Subcutaneous abdominal adipose tissue (tissue), 5 donors: ENCODE data around the gene CCDC187.

ENCODE experiments used
- H3K27ac ChIP-seq: one replicate; pipeline ENCODE4 v1.7.0; 2013; ENCODE audit warnings: low read depth, mild to moderate bottlenecking, inconsistent platforms, low read length, moderate library complexity
- H3K27me3 ChIP-seq, 5 donors: one replicate each; pipeline ENCODE4 v1.7.0; 2013; ENCODE audit warnings: low read length in 5 of 5, inconsistent platforms in 1 of 5; ENCODE audit not compliant: control insufficient read depth in 5 of 5, insufficient read depth in 4 of 5
- H3K36me3 ChIP-seq, 5 donors: one replicate each; pipeline ENCODE4 v1.7.0; 2013; ENCODE audit warnings: low read length in 5 of 5; ENCODE audit not compliant: control insufficient read depth in 5 of 5, insufficient read depth in 5 of 5
- H3K4me1 ChIP-seq, 5 donors: one replicate each; pipeline ENCODE4 v1.7.0; 2013; ENCODE audit warnings: low read length in 5 of 5, mild to moderate bottlenecking in 3 of 5, moderate library complexity in 1 of 5; ENCODE audit not compliant: control insufficient read depth in 5 of 5, insufficient read depth in 5 of 5
- H3K4me3 ChIP-seq, 5 donors: one replicate each; pipeline ENCODE4 v1.7.0; 2013; ENCODE audit warnings: low read length in 5 of 5, low read depth in 1 of 5
- H3K9ac ChIP-seq, 5 donors: one replicate each; pipeline ENCODE4 v1.7.0; 2013; ENCODE audit warnings: low read length in 5 of 5, mild to moderate bottlenecking in 4 of 5, moderate library complexity in 3 of 5
- H3K9me3 ChIP-seq, 5 donors: one replicate each; pipeline ENCODE4 v1.7.0; 2013; ENCODE audit warnings: low read length in 5 of 5; ENCODE audit not compliant: control insufficient read depth in 5 of 5
- donor health status: healthy.
- donor health status: healthy.
- donor health status: healthy.
- donor health status: healthy.
- donor health status: healthy.

Gene CCDC187

DNA sequence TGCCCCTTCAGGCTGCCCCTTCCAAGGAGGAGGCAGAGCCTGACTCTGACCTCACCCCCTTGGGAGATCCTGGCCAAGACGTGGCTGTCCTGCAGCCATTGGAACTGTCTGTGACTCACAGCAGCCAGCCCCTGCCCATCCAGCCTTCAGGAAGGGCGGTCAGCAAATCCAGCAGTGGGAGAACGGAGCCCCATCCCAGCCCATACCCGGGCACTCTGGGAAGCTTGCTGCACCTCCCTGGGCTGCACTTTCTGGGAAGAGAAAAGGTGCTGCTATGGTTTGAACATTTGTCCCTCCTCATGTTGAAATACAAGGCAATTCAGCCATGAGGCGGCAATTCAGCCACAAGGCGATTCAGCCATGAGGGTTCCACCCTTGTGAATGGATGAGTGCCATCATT, 24.4 kb downstream of the CCDC187 start:
- no peak overlapping the region for H3K9ac ChIP-seq
- no peak overlapping the region for H3K27ac ChIP-seq
- peaks cover 0 to 10% (median 9%) of the 10 kb centered on the region in 5 donors for H3K9me3 ChIP-seq
- peaks cover 23 to 49% (median 47%) of the 10 kb centered on the region in 5 donors for H3K27me3 ChIP-seq
- no peak overlapping the region for H3K4me3 ChIP-seq
- no peaks in the 10 kb centered on the region for H3K36me3 ChIP-seq
- peaks cover 0 to 10% (median 7%) of the 10 kb centered on the region in 5 donors for H3K4me1 ChIP-seq

- Histone ChIP-seq H3K27ac (no peak overlapping the region), H3K27me3 (peaks cover 26 to 52% (median 45%) of the 10 kb centered on the region in 5 donors), H3K4me3 (no peak overlapping the region), H3K9me3 (peaks cover 0 to 10% (median 9%) of the 10 kb centered on the region in 5 donors), H3K9ac (no peak overlapping the region), H3K4me1 (peaks cover 0 to 8% (median 7%) of the 10 kb centered on the region in 5 donors), H3K36me3 (no peaks in the 10 kb centered on the region)
These were observed 25.0 kb downstream of the CCDC187 start for GRCh38 chr9:136278894-136279293.

- Histone ChIP-seq H3K4me3 (no peak overlapping the region), H3K27ac (no peak overlapping the region), H3K27me3 (peaks cover 26 to 54% (median 45%) of the 10 kb centered on the region in 5 donors), H3K36me3 (no peaks in the 10 kb centered on the region), H3K9me3 (peaks cover 0 to 10% (median 9%) of the 10 kb centered on the region in 5 donors), H3K9ac (no peak overlapping the region), H3K4me1 (peaks cover 0 to 2% (median 2%) of the 10 kb centered on the region in 5 donors)
These were observed 25.7 kb downstream of the CCDC187 start for GRCh38 chr9:136278221-136278620.

GRCh38 chr9:136277746-136278145, 26.1 kb downstream of the CCDC187 start:
- H3K36me3 ChIP-seq, result no peaks in the 10 kb centered on the region
- no peak overlapping the region for H3K9ac ChIP-seq
- peaks cover 0 to 10% (median 9%) of the 10 kb centered on the region in 5 donors for H3K9me3 ChIP-seq
- H3K4me1 ChIP-seq, result no peaks in the 10 kb centered on the region
- no peak overlapping the region for H3K4me3 ChIP-seq
- H3K27me3 ChIP-seq, result peaks cover 26 to 54% (median 45%) of the 10 kb centered on the region in 5 donors
- no peak overlapping the region for H3K27ac ChIP-seq

DNA sequence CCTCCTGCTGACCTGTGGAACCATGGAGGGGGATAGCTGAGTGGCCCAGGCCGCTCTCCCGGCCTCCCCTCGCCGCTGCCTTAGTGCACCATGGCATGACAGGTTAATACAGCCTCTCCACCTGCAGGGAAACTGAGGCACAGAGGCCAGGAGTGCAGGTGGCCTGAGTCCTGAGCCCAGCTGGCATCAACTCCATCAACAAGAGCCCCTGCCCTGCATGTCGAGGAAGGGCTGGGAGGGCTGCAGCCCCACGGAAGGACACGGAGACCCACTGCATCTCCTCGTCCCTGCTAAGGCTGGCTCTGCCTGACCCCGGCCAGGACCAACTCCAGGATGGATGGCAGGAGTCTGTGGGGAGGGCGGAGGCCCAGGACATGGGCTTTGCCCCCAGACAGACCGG, 27.2 kb downstream of the CCDC187 start:
- Histone ChIP-seq H3K27ac (no peak overlapping the region), H3K9me3 (peaks cover 0 to 10% (median 9%) of the 10 kb centered on the region in 5 donors), H3K4me1 (no peaks in the 10 kb centered on the region), H3K9ac (no peak overlapping the region), H3K36me3 (no peaks in the 10 kb centered on the region), H3K27me3 (peaks cover 26 to 47% (median 36%) of the 10 kb centered on the region in 5 donors), H3K4me3 (no peak overlapping the region)

DNA sequence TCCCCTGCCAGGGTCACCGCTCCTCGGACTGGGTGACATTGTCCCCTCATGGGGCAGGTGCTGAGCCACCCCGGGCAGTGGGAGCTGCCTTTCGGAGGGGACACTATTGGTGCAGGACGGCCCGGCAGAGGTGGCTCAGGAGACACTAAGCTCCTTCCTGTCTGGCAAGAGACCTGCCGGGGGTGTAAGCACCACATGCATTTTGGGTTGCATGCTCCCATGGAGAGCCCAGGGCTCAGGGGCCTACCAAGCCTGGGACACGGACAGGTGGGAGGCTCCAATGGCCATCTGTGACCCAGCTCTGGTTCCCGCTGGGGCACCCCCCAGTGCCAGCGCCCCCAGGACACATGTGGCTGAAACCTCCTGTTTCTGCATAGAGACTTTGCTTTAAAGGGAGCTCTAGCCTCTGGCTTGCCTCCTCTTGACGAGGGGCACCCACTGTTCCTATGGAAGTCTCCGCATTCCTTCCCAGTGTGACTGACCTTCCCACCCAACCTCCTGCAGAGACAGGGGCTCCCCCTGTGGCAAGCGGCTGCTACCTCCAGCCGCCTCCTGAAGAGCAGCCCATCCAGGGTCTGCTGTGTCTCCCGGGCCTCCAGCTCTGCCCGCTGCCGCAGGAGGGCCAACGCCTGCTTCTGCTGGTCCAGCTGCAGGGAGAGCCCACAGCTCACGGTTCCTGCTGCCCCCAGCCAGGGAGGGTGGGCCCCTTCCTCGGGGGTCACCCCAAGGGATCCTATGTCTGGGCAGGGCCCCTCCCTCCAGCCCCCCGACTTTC, 28.1 kb downstream of the CCDC187 start:
- H3K9ac ChIP-seq, result no peak overlapping the region
- peaks cover 0 to 10% (median 9%) of the 10 kb centered on the region in 5 donors for H3K9me3 ChIP-seq
- no peaks in the 10 kb centered on the region for H3K36me3 ChIP-seq
- no peak overlapping the region for H3K4me3 ChIP-seq
- no peaks in the 10 kb centered on the region for H3K4me1 ChIP-seq
- peaks cover 26 to 44% (median 36%) of the 10 kb centered on the region in 5 donors for H3K27me3 ChIP-seq
- H3K27ac ChIP-seq, result no peak overlapping the region

DNA sequence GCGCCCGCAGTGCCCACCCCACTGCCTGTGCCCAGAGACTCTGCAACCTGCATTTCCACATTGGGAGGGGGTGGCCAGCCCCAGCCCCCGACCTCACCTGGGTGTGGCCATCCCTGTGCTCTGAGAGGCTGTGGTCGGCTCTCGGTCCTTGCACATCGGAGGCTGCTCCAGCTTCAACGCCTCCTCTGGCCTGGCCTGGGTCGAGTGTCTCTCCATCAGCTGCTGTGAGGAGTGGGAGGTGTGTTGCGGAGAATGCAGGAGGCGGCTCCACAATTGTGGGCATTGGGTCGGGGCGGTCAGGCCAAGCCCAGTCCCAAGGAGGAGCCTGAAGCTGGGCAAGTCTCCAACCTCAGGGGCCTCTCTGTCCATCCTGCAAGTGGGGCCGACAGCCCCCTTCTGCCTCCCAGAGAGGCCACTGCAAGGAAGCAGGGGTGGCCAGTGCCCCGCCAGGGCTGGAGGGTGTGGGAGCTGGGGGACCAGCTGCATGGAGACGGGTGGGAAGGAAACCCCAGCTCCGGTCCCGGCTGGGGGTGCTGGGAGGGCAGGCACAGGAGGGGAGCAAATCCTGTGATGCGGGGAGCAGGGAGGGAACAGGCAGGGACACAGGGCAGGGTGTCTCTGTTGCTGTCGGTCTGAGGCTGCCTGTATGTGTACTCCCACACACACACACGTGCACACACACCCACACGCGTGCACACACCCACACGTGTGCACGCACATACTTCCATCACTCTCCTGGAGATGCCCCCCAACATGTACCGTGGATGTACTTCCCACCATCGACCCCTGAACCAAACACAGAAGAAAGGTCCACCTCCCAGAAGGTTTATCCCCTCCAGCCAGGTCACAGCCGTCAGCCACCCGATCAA, 28.9 kb downstream of the CCDC187 start:
- H3K9ac ChIP-seq, result no peak overlapping the region
- H3K9me3 ChIP-seq, result peaks cover 0 to 10% (median 8%) of the 10 kb centered on the region in 5 donors
- H3K4me1 ChIP-seq, result no peaks in the 10 kb centered on the region
- H3K4me3 ChIP-seq, result no peak overlapping the region
- H3K36me3 ChIP-seq, result no peaks in the 10 kb centered on the region
- H3K27me3 ChIP-seq, result peaks cover 22 to 41% (median 37%) of the 10 kb centered on the region in 5 donors
- no peak overlapping the region for H3K27ac ChIP-seq

DNA sequence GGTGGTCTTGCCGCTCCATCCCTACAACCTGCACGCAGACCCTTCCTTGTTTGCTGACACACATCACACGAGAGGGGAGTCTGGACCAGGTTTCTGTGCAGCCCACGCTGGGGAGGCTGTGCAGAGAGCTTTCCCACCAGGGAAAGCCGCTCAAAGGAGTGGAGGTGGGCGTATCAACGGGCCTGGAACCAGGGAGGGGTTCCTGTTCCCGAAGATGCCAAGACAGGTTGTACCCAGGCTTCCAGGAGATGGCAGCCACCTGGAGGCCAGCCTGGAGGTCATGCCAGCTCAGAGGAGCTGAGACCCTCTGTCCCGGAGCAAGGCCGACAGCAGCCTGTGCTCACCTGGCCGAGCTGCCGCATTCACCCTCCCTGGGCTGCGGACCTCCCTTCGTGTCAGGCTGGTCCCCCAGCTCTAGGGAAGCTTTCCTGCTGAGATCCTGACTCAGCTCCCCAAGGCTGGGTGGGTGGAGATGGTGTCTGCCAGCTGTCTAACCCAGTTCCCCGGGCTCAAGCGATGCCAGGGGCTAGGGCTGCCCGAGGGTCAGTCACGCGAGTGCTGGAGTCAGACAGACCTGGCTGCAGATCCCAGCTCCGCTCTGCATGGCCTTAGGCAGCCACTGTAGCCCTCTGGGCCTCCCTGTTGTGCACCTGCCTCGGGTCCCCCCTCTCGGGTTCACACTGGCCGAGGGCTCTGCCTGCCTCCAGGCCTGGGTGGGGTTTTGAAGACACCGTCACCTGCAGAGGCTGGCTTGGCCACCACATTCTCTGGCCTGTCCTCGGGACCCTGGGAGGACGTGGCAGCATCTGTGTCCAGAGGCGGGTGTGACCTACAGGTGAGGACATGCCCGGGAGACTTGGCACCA, 29.7 kb downstream of the CCDC187 start:
- peaks cover 22 to 41% (median 30%) of the 10 kb centered on the region in 5 donors for H3K27me3 ChIP-seq
- H3K36me3 ChIP-seq, result no peaks in the 10 kb centered on the region
- H3K4me3 ChIP-seq, result no peak overlapping the region
- H3K4me1 ChIP-seq, result no peaks in the 10 kb centered on the region
- peaks cover 0 to under 1% (median 0%) of the 10 kb centered on the region in 5 donors for H3K9me3 ChIP-seq
- H3K27ac ChIP-seq, result no peak overlapping the region
- no peak overlapping the region for H3K9ac ChIP-seq

GRCh38 chr9:136273244-136273865, 30.5 kb downstream of the CCDC187 start:
- Histone ChIP-seq H3K4me1 (no peaks in the 10 kb centered on the region), H3K4me3 (no peak overlapping the region), H3K27ac (no peak overlapping the region), H3K9me3 (no peaks in the 10 kb centered on the region), H3K9ac (no peak overlapping the region), H3K36me3 (no peaks in the 10 kb centered on the region), H3K27me3 (peaks cover 22 to 41% (median 29%) of the 10 kb centered on the region in 5 donors)
